Nucleus accumbens (tissue), 56 donors: ENCODE data around the gene CLC.
"Not testable (repeated sequence)": the region's sequence is repeated elsewhere in the genome, so short reads cannot be mapped to it uniquely, and the experiment has no call there.

Experiments used
- DNase-seq, 56 donors: peaks; one replicate each; lab custom pipeline; 2025; lab: John Stamatoyannopoulos, UW

The CLC gene

GRCh38 chr19:39731685-39732084 lies 6.1 kb downstream of the CLC start:
- no peak for DNase-seq

- no peak for DNase-seq
Measured at GRCh38 chr19:39729594-39729993, 8.2 kb downstream of the CLC start.

- DNase-seq: no peak
Measured at GRCh38 chr19:39728040-39728439, 9.8 kb downstream of the CLC start.

DNA sequence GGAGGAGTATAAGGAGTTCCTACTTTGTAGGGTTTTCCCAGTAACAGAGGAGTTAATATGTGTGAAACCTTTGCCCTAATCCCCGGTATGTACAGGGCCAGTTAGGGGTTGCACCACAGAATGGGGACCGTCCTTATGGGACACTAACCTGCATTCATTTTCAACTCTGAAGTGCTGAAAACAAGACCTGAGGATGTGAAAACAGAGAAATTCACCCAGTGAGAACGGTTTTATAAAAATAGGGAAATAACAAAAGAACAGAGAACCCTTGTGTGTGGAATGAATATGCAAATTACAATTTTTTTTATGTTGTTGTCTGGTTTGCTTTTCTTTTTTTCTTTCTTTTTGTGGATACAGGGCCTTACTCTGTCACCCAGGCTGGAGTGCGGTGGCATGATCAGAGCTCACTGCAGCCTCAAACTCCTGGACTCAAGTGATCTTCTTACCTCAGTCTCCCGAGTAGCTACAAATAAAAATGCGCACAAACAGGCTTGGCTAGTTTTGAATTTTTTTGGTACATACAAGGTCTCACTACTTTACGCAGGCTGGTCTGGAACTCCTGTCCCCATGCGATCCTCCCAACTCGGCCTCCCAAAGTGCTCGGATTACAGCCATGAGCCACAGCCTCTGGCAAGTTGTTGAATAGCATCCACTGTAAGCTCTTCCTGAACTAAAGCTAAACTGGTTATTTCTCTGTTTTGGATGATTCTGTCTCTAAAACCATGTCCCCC lies 10.6 kb downstream of the CLC start:
- DNase-seq: no peak

DNA sequence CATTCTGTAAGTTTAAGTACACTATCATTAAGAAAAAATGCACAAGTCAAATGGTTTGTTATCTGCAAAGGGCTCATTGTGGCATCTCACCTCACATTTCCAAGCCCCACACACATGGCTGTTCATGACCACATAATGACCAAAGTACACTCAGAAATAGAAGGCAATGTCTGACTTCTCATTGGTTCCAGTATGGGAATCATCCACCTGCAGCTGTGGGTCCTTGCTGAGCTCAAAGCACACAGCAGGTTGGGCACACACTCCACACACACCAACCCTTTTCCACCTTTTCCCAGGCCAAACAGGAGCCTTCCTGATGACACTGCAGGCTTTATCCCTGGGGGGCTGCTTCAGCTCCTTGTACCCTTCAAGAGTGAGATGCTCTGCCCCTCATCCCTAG lies 11.8 kb downstream of the CLC start:
- DNase-seq: no peak

- DNase-seq: not testable (repeated sequence)
Measured at GRCh38 chr19:39720144-39720543, 17.7 kb downstream of the CLC start.

DNA sequence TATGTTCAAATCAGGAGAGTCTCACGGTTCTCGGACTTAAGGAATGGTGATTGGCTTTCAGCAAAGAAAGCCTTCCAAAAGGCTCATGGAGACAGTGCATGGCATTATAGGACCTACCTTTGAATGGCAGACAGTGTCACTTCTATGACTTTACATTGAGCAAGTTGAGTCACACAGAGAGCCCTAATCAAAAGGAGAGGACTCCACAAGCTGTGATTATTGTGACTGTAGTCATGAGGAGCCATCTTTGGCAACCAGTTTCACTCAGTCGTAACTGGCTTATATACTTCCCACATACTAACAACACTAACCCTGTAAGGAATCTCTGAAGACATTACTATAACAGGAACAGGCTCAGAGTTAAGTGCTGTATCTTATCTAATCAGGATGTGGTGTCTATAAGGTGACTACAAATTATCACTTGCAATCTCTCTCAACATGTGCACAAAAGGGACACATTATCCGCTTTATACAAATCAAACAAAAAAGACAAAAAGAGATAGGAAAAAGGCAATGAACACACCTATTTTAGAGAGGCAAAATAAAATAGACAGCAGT lies 27.4 kb downstream of the CLC start:
- no peak for DNase-seq

- no peak for DNase-seq
Measured at GRCh38 chr19:39709026-39709872, 28.6 kb downstream of the CLC start.

- no peak for DNase-seq
Measured at GRCh38 chr19:39708594-39708993, 29.2 kb downstream of the CLC start.

- DNase-seq: no peak
Measured at GRCh38 chr19:39705578-39706188, 32.1 kb downstream of the CLC start.

DNA sequence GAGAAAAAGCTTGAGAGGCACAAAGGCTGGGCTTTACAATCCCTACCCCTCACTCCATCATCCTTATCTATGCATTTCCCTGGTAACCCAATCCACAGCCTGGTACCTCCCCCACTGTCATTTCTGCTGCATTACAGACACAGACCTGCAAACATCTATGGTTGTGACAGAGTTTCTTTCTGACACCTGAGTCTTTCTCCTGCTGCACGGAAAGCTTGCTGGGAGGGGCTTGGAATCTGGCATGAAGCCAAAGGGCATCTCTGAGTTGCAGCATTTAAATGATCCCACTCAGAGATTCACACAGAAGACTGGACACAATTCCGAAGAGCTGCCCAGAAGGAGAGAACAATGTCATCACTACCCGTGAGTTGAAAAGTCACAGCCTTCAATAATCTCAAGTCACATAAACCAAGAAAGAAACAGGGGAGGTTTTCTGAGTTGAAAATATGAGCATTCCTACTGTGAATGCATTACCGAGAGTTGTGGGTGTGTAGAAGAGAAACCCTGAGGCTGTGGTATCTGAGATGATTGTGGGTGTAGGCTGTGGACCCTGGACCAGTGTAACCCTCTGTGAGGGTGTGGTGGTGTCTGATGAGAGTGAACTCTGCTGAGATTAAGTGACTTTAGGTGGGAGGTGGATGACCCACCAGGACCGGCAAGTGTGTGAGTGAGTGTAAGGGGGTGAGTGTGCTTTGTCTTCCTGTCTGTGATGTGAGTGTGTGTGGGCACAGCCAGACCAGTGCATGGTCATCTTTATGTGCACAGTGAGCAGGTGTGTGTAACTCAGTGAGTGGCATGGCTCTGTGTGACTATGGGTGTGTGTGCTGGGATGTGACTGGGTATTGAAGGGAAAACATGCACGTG lies 33.4 kb downstream of the CLC start, which contains the start of gene LGALS14:
TSS of gene LGALS14 (plus strand) at position 301 of the 864 bp plus-strand sequence. CDS start at position 349, 48 bp downstream.
- no peak for DNase-seq

DNA sequence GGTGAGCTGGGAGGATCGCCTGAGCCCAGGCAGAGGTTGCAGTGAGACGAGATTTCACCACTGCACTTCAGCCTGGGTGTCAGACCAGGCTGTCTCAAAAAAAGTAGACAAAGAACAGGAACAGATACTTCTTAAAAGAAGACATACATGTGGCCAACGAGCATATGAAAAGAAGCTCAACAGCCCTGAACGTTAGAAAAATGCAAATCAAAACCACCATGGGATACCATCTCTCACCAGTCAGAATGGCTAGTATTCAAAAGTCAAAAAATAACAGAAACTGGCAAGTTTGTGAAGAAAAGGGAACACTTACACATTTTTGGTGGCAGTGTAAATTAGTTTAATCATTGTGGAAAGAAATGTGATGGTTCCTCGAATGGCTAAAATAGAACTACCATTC lies 36.5 kb downstream of the CLC start:
- no peak for DNase-seq

DNA sequence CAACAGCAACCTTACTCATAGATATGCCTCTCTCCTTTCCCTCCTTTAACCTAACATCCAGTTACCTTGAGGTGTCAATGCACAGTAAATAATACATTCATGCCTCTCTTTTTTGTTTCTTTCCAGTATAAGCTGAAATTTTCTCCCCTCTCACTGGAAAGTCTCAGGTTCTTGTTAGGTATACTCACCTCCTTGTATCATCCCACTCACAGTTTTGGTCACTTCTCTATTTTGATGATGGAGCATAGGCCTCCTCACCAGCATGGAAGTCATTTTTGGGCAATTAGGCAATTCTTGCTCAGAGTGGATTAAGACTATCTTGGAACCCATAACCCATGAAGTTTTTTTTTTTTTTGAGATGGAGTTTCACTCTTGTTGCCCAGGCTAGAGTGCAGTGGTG lies 39.3 kb downstream of the CLC start:
- DNase-seq: no peak

DNA sequence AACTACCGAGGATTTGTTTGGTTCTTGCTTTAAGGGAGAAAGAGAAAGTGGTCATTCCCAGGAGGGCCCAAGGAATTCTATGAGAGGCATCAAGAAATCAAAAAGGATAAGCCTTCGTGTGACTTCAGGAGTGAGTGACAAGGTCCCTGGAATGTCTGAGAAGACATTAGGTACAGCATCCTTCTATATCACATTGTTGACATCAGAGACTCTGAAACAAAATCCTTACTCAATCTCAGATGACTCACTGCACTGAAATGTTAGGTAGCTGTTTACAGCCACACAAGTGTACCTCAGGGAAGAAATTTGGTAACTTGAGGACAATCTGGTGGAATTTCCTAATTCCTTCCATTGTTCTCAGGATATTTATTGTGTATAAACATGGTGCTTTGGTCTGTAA lies 41.4 kb downstream of the CLC start:
- DNase-seq: no peak

DNA sequence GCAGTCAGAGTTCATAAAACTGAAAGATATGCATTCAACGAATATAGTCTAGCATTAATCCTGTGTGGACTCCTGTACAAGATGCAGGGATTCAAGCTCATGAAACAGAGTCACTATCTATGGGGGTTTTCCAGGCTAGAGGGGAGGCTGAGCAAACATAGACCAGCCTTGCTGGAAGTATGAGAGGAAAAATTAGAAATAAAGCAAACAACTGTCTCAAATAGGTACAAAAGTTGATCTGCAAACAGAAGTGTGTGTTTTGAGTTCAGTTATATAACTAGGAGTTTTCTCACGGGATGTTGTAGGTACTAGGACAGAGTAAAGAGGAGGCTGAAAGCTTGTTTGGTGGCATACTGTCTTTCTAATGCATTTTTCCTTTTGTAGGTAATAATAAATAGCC lies 42.1 kb downstream of the CLC start:
- DNase-seq: no peak

- no peak for DNase-seq
Measured at GRCh38 chr19:39692822-39693221, 45.0 kb downstream of the CLC start.

GRCh38 chr19:39692166-39692565 lies 45.7 kb downstream of the CLC start:
- no peak for DNase-seq

DNA sequence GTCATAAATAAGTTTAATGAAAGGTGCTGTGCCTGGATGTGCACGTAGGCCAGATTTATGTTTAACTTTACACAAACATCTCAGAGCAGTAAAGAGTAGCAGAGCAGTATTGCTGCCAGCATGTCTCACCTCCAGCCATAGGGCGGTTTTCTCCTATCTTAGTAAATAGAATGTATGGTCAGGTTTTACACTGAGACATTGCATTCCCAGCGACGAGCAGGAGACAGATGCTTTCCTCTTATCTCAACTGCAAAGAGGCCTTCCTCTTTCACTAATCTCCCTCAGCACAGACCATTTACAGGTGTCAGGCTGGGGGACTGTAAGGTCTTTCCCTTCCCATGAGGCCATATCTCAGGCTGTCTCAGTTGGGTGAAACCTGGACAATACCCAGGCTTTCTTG lies 49.2 kb downstream of the CLC start:
- not testable (repeated sequence) for DNase-seq

- no peak for DNase-seq
Measured at GRCh38 chr19:39686739-39687138, 51.1 kb downstream of the CLC start.

GRCh38 chr19:39684267-39684666 lies 53.6 kb downstream of the CLC start:
- no peak for DNase-seq
